ENCODE results near the gene ARSA. TPM values are rescaled to one million over a fixed set of nuclear protein-coding genes. Genes with fewer than 3 reads are reported as not detected.
"Not testable (repeated sequence)": the region's sequence is repeated elsewhere in the genome, so short reads cannot be mapped to it uniquely, and the experiment has no call there.

Gene ARSA
- total RNA-seq, 6 donors from 2014 or later = 29.8 to 99.0 (median 59.2) TPM

GRCh38 chr22:50660306-50660705 lies 32.4 kb upstream of the ARSA start:
- peaks cover 16 to 23% (median 18%) of the 10 kb centered on the region in 4 donors for H3K4me1 ChIP-seq
- no peaks in the 10 kb centered on the region for H3K36me3 ChIP-seq
- ATAC-seq (ENCODE audit: low FRiP score in 2 of 2) = no peak
- no peak overlapping the region for H3K4me3 ChIP-seq
- H3K9me3 ChIP-seq = no peaks in the 10 kb centered on the region
- DNase-seq = no peak
- TF ChIP-seq EP300 (IDR thresholded peaks at IDR 0.05) = no peak
- TF ChIP-seq CTCF (IDR thresholded peaks at IDR 0.05) = no peak
- no peak for TF ChIP-seq POLR2AphosphoS5 (IDR thresholded peaks at IDR 0.05)
- TF ChIP-seq POLR2A (IDR thresholded peaks at IDR 0.05) = no peak
- no peak overlapping the region for H3K27ac ChIP-seq
- no peaks in the 10 kb centered on the region for H3K27me3 ChIP-seq

GRCh38 chr22:50659711-50660110 lies 31.8 kb upstream of the ARSA start:
- not testable (repeated sequence) for ATAC-seq (ENCODE audit: low FRiP score in 2 of 2); H3K27ac ChIP-seq; H3K27me3 ChIP-seq; DNase-seq; H3K36me3 ChIP-seq; H3K4me3 ChIP-seq; H3K9me3 ChIP-seq
- H3K4me1 ChIP-seq = peaks cover 16 to 23% (median 20%) of the 10 kb centered on the region in 4 donors
- WGBS, 2 donors = 87 to 95% methylated on average over 7 of the region's 7 CpGs

- Histone ChIP-seq H3K27me3 (no peaks in the 10 kb centered on the region), H3K4me1 (peaks cover 16 to 23% (median 20%) of the 10 kb centered on the region in 4 donors), H3K4me3 (no peak overlapping the region), H3K27ac (peak overlapping the region in 3 of 4 donors; percentile 77 to 83 (median 79)), H3K36me3 (no peaks in the 10 kb centered on the region), H3K9me3 (no peaks in the 10 kb centered on the region)
- peak in 1 of 2 donors; percentile 8 for ATAC-seq (ENCODE audit: low FRiP score in 2 of 2)
- TF ChIP-seq POLR2A (IDR thresholded peaks at IDR 0.05) (no peak), POLR2AphosphoS5 (IDR thresholded peaks at IDR 0.05) (peak in 1 of 2 donors; percentile 54), EP300 (IDR thresholded peaks at IDR 0.05) (peak in 2 of 4 donors; percentile 40 to 41)
- WGBS, 2 donors = 52 to 60% methylated on average over 4 of the region's 4 CpGs
- DNase-seq = peak in 1 of 2 donors; percentile 46
Observed at GRCh38 chr22:50657925-50658324, 30.0 kb upstream of the ARSA start.

GRCh38 chr22:50656122-50657070 lies 28.4 kb upstream of the ARSA start:
- DNase-seq (peak in 1 of 2 donors; percentile 62), ATAC-seq (ENCODE audit: low FRiP score in 2 of 2) (peak; percentile 48 to 90)
- Histone ChIP-seq H3K9me3 (no peaks in the 10 kb centered on the region), H3K27ac (peak overlapping the region; percentile 71 to 83 (median 78)), H3K4me1 (peaks cover 16 to 23% (median 20%) of the 10 kb centered on the region in 4 donors), H3K36me3 (no peaks in the 10 kb centered on the region), H3K4me3 (no peak overlapping the region), H3K27me3 (no peaks in the 10 kb centered on the region)
- TF ChIP-seq EP300 (IDR thresholded peaks at IDR 0.05) (peak in 3 of 4 donors; percentile 55 to 91 (median 81)), POLR2A (IDR thresholded peaks at IDR 0.05) (peak in 1 of 4 donors; percentile 25), CTCF (IDR thresholded peaks at IDR 0.05) (no peak), POLR2AphosphoS5 (IDR thresholded peaks at IDR 0.05) (peak; percentile 84 to 85)
- WGBS, 2 donors = 47 to 65% methylated on average over 12 to 23 of the region's 23 CpGs

GRCh38 chr22:50654664-50655063 lies 26.7 kb upstream of the ARSA start:
- 83 to 89% methylated on average over 6 of the region's 6 CpGs for WGBS, 2 donors
- ATAC-seq (ENCODE audit: low FRiP score in 2 of 2); H3K27me3 ChIP-seq; H3K4me3 ChIP-seq; H3K9me3 ChIP-seq; H3K36me3 ChIP-seq; DNase-seq: not testable (repeated sequence)
- H3K27ac ChIP-seq = peak overlapping the region in 2 of 4 donors; percentile 79 to 83
- H3K4me1 ChIP-seq = peaks cover 16 to 23% (median 20%) of the 10 kb centered on the region in 4 donors

- DNase-seq (no peak), ATAC-seq (ENCODE audit: low FRiP score in 2 of 2) (no peak)
- H3K4me3 ChIP-seq = no peak overlapping the region
- no peaks in the 10 kb centered on the region for H3K27me3 ChIP-seq
- TF ChIP-seq CTCF (IDR thresholded peaks at IDR 0.05) (no peak), EP300 (IDR thresholded peaks at IDR 0.05) (no peak), POLR2AphosphoS5 (IDR thresholded peaks at IDR 0.05) (no peak)
- no peak overlapping the region for H3K27ac ChIP-seq
- H3K36me3 ChIP-seq = no peaks in the 10 kb centered on the region
- H3K4me1 ChIP-seq = peaks cover 16 to 23% (median 20%) of the 10 kb centered on the region in 4 donors
- 90 to 92% methylated on average over 10 of the region's 10 CpGs for WGBS, 2 donors
- peaks cover 0 to 3% (median 0%) of the 10 kb centered on the region in 4 donors for H3K9me3 ChIP-seq
Observed at GRCh38 chr22:50653256-50653655, 25.3 kb upstream of the ARSA start.

GRCh38 chr22:50643821-50644101 lies 15.8 kb upstream of the ARSA start:
- not testable (repeated sequence) for H3K36me3 ChIP-seq; H3K4me3 ChIP-seq; H3K27me3 ChIP-seq; DNase-seq; H3K9me3 ChIP-seq; ATAC-seq (ENCODE audit: low FRiP score in 2 of 2); H3K27ac ChIP-seq
- peaks cover 15 to 17% (median 16%) of the 10 kb centered on the region in 4 donors for H3K4me1 ChIP-seq
- WGBS, 2 donors = 61 to 84% methylated on average over 3 of the region's 3 CpGs

GRCh38 chr22:50643021-50643820 lies 15.3 kb upstream of the ARSA start:
- H3K4me1 ChIP-seq = peaks cover 15 to 17% (median 16%) of the 10 kb centered on the region in 4 donors
- H3K9me3 ChIP-seq; H3K27me3 ChIP-seq; H3K36me3 ChIP-seq; ATAC-seq (ENCODE audit: low FRiP score in 2 of 2); H3K4me3 ChIP-seq; H3K27ac ChIP-seq: not testable (repeated sequence)
- DNase-seq = peak in 1 of 2 donors; percentile 48
- 92 to 98% methylated on average over 17 of the region's 17 CpGs for WGBS, 2 donors

All from upper lobe of left lung (tissue), 6 donors.